Mucosa of gallbladder (tissue), 1 donor: ENCODE data around the gene FUT8. TPM values are rescaled to one million over a fixed set of nuclear protein-coding genes. Genes with fewer than 3 reads are reported as not detected.

Experiments used
- DNase-seq: peaks from one replicate; pipeline ENCODE4 v3.0.0-alpha.2; 2020; ENCODE audit warnings: low spot score
- total RNA-seq: library from RNA; stranded (reverse); gene quantifications from one replicate; pipeline ENCODE4 v1.2.1, GENCODE V29; 2021
- donor health status: DM: no; HTN: no; CAD: no.

FUT8 gene
- total RNA-seq, 1 donor from 2014 or later = 33.9 TPM

- DNase-seq = no peak
Measured at GRCh38 chr14:65554837-65555236, 142.3 kb downstream of the FUT8 start.

- DNase-seq = no peak
Measured at GRCh38 chr14:65555358-65555757, 142.8 kb downstream of the FUT8 start.

GRCh38 chr14:65558363-65558762 lies 145.8 kb downstream of the FUT8 start:
- DNase-seq = no peak

- DNase-seq = no peak
Measured at GRCh38 chr14:65560340-65561027, 148.0 kb downstream of the FUT8 start.

- DNase-seq = no peak
Measured at GRCh38 chr14:65564370-65564769, 151.8 kb downstream of the FUT8 start.

- no peak for DNase-seq
Measured at GRCh38 chr14:65565948-65566347, 153.4 kb downstream of the FUT8 start.

- DNase-seq = no peak
Measured at GRCh38 chr14:65566820-65567522, 154.4 kb downstream of the FUT8 start.

GRCh38 chr14:65574611-65575010 lies 162.1 kb downstream of the FUT8 start:
- DNase-seq = no peak

GRCh38 chr14:65575389-65575788 lies 162.9 kb downstream of the FUT8 start:
- no peak for DNase-seq

- no peak for DNase-seq
Measured at GRCh38 chr14:65580973-65581372, 168.4 kb downstream of the FUT8 start.

- DNase-seq = no peak
Measured at GRCh38 chr14:65581378-65581777, 168.8 kb downstream of the FUT8 start.

GRCh38 chr14:65581799-65582198 lies 169.3 kb downstream of the FUT8 start:
- no peak for DNase-seq

- DNase-seq = no peak
Measured at GRCh38 chr14:65585216-65585615, 172.7 kb downstream of the FUT8 start.

GRCh38 chr14:65588426-65589140 lies 176.1 kb downstream of the FUT8 start:
- DNase-seq = no peak

GRCh38 chr14:65594153-65594881 lies 181.8 kb downstream of the FUT8 start:
- DNase-seq = peak; percentile 12

- DNase-seq = no peak
Measured at GRCh38 chr14:65594882-65595237, 182.3 kb downstream of the FUT8 start.

- DNase-seq = no peak
Measured at GRCh38 chr14:65599375-65599774, 186.8 kb downstream of the FUT8 start.

GRCh38 chr14:65600742-65601141 lies 188.2 kb downstream of the FUT8 start:
- no peak for DNase-seq

- no peak for DNase-seq
Measured at GRCh38 chr14:65604535-65604934, 192.0 kb downstream of the FUT8 start.

GRCh38 chr14:65604936-65605335 lies 192.4 kb downstream of the FUT8 start:
- no peak for DNase-seq

- no peak for DNase-seq
Measured at GRCh38 chr14:65606460-65606859, 193.9 kb downstream of the FUT8 start.

GRCh38 chr14:65613131-65613650 lies 200.7 kb downstream of the FUT8 start:
- DNase-seq = no peak
